ENCODE data around the gene MRAP.

- TF ChIP-seq CTCF (IDR thresholded peaks at IDR 0.05; ENCODE audit: low read length) (no peak), EZH2 (IDR thresholded peaks at IDR 0.05; ENCODE audit: borderline replicate concordance, low read length) (no peak)
Observed at GRCh38 chr21:32337206-32337605, 38.6 kb downstream of the MRAP start.
